Vagina (tissue), 2 donors: ENCODE measurements around the gene TOR2A. TPM values are rescaled to one million over a fixed set of nuclear protein-coding genes. Genes with fewer than 3 reads are reported as not detected.
"Not testable (repeated sequence)": the region's sequence is repeated elsewhere in the genome, so short reads cannot be mapped to it uniquely, and the experiment has no call there.

Experiments
- DNase-seq, 2 donors: peaks; one replicate each; pipeline ENCODE4 v3.0.0-alpha.2; 2017; ENCODE audit errors: extremely low spot score in 2 of 2
- H3K27ac ChIP-seq: fragments of 200-600 bp; sonication (generic); one replicate; pipeline ENCODE4 v1.5.1; 2019
- H3K27me3 ChIP-seq: fragments of 200-600 bp; sonication (generic); one replicate; pipeline ENCODE4 v1.5.1; 2019
- H3K36me3 ChIP-seq, 2 donors: fragments of 200-600 bp; sonication (generic); one replicate each; pipeline ENCODE4 v1.5.1; 2017 to 2019
- H3K4me1 ChIP-seq: fragments of 200-600 bp; sonication (generic); one replicate; pipeline ENCODE4 v1.5.1; 2019
- H3K4me3 ChIP-seq, 2 donors: fragments of 200-600 bp; sonication (generic); 1 replicate in 1 of 2; 2 replicates in 1 of 2; pipeline ENCODE4 v1.5.1; 2016 to 2019
- H3K9me3 ChIP-seq: fragments of 200-600 bp; sonication (generic); one replicate; pipeline ENCODE4 v1.5.1; 2019
- CTCF ChIP-seq, 3 experiments: fragments of 450-650 bp in 2 of 3; fragments of 200-600 bp in 1 of 3; sonication (generic) in 1 of 3; IDR thresholded peaks; one replicate each; pipeline ENCODE4 v1.5.1; 2017 to 2019; ENCODE audit warnings: antibody characterized with exemption in 3 of 3, mild to moderate bottlenecking in 2 of 3, moderate library complexity in 2 of 3
- POLR2A ChIP-seq, 2 donors: fragments of 450-650 bp; IDR thresholded peaks; one replicate each; pipeline ENCODE4 v1.6.1; 2017; ENCODE audit warnings: antibody characterized with exemption in 2 of 2, mild to moderate bottlenecking in 2 of 2, moderate library complexity in 2 of 2
- POLR2AphosphoS5 ChIP-seq, 2 donors: sonication (generic); formaldehyde crosslinking; IDR thresholded peaks; one replicate each; pipeline ENCODE4 v1.9.0; 2017; ENCODE audit warnings: antibody characterized with exemption in 2 of 2, mild to moderate bottlenecking in 2 of 2, low read depth in 1 of 2; ENCODE audit not compliant: insufficient read depth in 1 of 2
- intact Hi-C: fragments of 100-400 bp; cut with DNase I; formaldehyde crosslinking; loops from one replicate; pipeline ENCODE4 v1.15.1; 2023
- total RNA-seq: library from RNA; depleted of rRNA; stranded (reverse); fragments of >200 nt; gene quantifications from one replicate; pipeline ENCODE4 v1.2.3, GENCODE V29; 2016

The TOR2A gene
- total RNA-seq, 1 donor from 2014 or later = 12.3 TPM

- TF ChIP-seq POLR2AphosphoS5 (IDR thresholded peaks at IDR 0.05; ENCODE audit: insufficient read depth in 1 of 2, low read depth in 1 of 2) (no peak), CTCF (IDR thresholded peaks at IDR 0.05) (no peak), POLR2A (IDR thresholded peaks at IDR 0.05) (no peak)
- intact Hi-C loops = no loop called here
- H3K4me1 ChIP-seq = peaks cover 6% of the 10 kb centered on the region
- H3K4me3 ChIP-seq = no peak overlapping the region
- no peaks in the 10 kb centered on the region for H3K27me3 ChIP-seq
- DNase-seq = no peak
- no peaks in the 10 kb centered on the region for H3K36me3 ChIP-seq
- H3K9me3 ChIP-seq = no peaks in the 10 kb centered on the region
- H3K27ac ChIP-seq = no peak overlapping the region
Observed at GRCh38 chr9:127761491-127761956, 26.4 kb upstream of the TOR2A start.

GRCh38 chr9:127761061-127761460 is 26.0 kb upstream of the TOR2A start:
- Histone ChIP-seq H3K4me3 (no peak overlapping the region), H3K36me3 (no peaks in the 10 kb centered on the region), H3K27me3 (no peaks in the 10 kb centered on the region), H3K4me1 (peaks cover 6% of the 10 kb centered on the region), H3K27ac (no peak overlapping the region), H3K9me3 (no peaks in the 10 kb centered on the region)
- TF ChIP-seq POLR2A (IDR thresholded peaks at IDR 0.05) = no peak
- TF ChIP-seq CTCF (IDR thresholded peaks at IDR 0.05) = no peak
- TF ChIP-seq POLR2AphosphoS5 (IDR thresholded peaks at IDR 0.05; ENCODE audit: insufficient read depth in 1 of 2, low read depth in 1 of 2) = no peak
- intact Hi-C loops = no loop called here
- no peak for DNase-seq

GRCh38 chr9:127758843-127759242 is 23.7 kb upstream of the TOR2A start:
- Histone ChIP-seq H3K27me3 (peaks cover 5% of the 10 kb centered on the region), H3K4me3 (no peak overlapping the region)
- intact Hi-C loops = no loop called here

GRCh38 chr9:127756776-127757175 is 21.7 kb upstream of the TOR2A start:
- H3K36me3 ChIP-seq, DNase-seq, H3K27ac ChIP-seq, intact Hi-C loops, H3K27me3 ChIP-seq, H3K4me3 ChIP-seq, H3K9me3 ChIP-seq: not testable (repeated sequence)
- H3K4me1 ChIP-seq = peaks cover 15% of the 10 kb centered on the region

More at GRCh38 chr9:127758843-127759242, 23.7 kb upstream of the TOR2A start:
- DNase-seq = no peak
- Histone ChIP-seq H3K9me3 (no peaks in the 10 kb centered on the region), H3K36me3 (no peaks in the 10 kb centered on the region), H3K27ac (no peak overlapping the region), H3K4me1 (peaks cover 20% of the 10 kb centered on the region)
- TF ChIP-seq POLR2AphosphoS5 (IDR thresholded peaks at IDR 0.05; ENCODE audit: insufficient read depth in 1 of 2, low read depth in 1 of 2) (no peak), POLR2A (IDR thresholded peaks at IDR 0.05) (no peak), CTCF (IDR thresholded peaks at IDR 0.05) (no peak)

- peaks cover 5% of the 10 kb centered on the region for H3K27me3 ChIP-seq
- H3K4me1 ChIP-seq = peaks cover 14% of the 10 kb centered on the region
- TF ChIP-seq POLR2AphosphoS5 (IDR thresholded peaks at IDR 0.05; ENCODE audit: insufficient read depth in 1 of 2, low read depth in 1 of 2) (no peak), POLR2A (IDR thresholded peaks at IDR 0.05) (no peak), CTCF (IDR thresholded peaks at IDR 0.05) (no peak)
- intact Hi-C loops = no loop called here
- no peak for DNase-seq
- no peak overlapping the region for H3K27ac ChIP-seq
- H3K9me3 ChIP-seq = no peaks in the 10 kb centered on the region
- H3K4me3 ChIP-seq = no peak overlapping the region
- H3K36me3 ChIP-seq = no peaks in the 10 kb centered on the region
Observed at GRCh38 chr9:127756233-127756632, 21.1 kb upstream of the TOR2A start.
